ENCODE measurements around the gene CPD. TPM values are rescaled to one million over a fixed set of nuclear protein-coding genes. Genes with fewer than 3 reads are reported as not detected.
"Not testable (repeated sequence)": the region's sequence is repeated elsewhere in the genome, so short reads cannot be mapped to it uniquely, and the experiment has no call there.

The CPD gene
- 26.6 and 33.4 TPM in 2 replicates for total RNA-seq

DNA sequence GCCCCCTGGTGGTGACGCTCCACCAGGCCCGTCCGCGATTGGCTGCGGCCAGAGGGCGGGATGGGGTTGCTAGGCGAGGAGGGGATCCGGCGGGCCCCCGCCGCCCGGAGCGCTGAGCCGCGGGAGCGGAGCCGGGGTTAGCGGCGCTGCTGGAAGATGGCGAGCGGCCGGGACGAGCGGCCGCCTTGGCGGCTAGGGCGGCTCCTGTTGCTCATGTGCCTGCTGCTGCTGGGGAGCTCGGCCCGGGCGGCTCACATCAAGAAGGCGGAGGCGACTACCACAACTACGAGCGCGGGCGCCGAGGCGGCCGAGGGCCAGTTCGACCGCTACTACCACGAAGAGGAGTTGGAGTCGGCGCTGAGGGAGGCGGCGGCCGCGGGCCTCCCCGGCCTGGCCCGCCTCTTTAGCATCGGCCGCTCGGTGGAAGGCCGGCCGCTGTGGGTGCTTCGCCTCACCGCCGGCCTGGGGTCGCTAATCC, at the start of gene CPD:
CPD (plus strand) TSS at position 103 of the 478 bp plus-strand sequence; CDS start at position 157, 54 bp downstream.
- intact Hi-C loops (cut with micrococcal nuclease) = loop anchor here (1.0 to 5.0 kb wide), 4 partner anchors 15 to 98 kb away; partner anchors contain the start of gene GOSR1
- peak; percentile 100 for DNase-seq
- H3K27me3 Mint-ChIP-seq = no peaks in the 10 kb centered on the region
- H3K36me3 Mint-ChIP-seq (ENCODE audit: low read depth) = peaks cover 16% of the 10 kb centered on the region
- peaks cover 51% of the 10 kb centered on the region for H3K4me1 Mint-ChIP-seq
- H3K27ac Mint-ChIP-seq = peak within 1 kb of the TSS; percentile 90
- peak within 1 kb of the TSS; percentile 84 for H3K4me3 Mint-ChIP-seq
- no peaks in the 10 kb centered on the region for H3K9me3 Mint-ChIP-seq

DNA sequence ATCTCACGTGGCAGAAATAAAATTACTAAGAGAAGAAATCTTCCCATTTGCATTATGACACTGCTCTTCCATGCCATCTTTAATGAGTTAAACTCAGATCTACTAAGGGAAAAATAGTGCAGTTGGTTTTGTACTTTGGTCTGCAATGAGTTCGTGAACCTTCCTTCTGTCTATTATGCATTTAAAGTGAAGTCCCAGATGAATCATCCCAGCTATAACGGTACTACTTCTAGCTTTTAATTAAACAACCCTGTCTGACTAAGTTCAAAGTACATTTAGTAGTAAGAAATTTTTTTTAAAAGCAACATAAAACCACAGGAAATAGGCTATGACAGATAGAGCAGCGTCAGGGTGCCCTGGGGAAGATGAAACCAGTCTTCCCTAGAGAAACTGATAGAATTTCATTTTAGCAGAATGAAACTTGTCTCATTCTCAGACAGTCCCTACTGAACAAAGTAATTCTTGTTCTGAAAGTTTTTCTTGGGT, 46.6 kb upstream of the CPD start:
- Mint-ChIP-seq H3K27me3 (peaks cover 2% of the 10 kb centered on the region), H3K4me3 (peak overlapping the region; percentile 61), H3K36me3 (ENCODE audit: low read depth) (no peaks in the 10 kb centered on the region), H3K4me1 (peaks cover 40% of the 10 kb centered on the region), H3K27ac (peak overlapping the region; percentile 75), H3K9me3 (peaks cover 4% of the 10 kb centered on the region)
- intact Hi-C loops (cut with micrococcal nuclease) = loop anchor here (1.0 to 2.0 kb wide), 4 partner anchors 31 to 215 kb away; partner anchors contain the start of genes BLMH, CPD and NSRP1
- peak; percentile 82 for DNase-seq

- Mint-ChIP-seq H3K4me3 (peak within 1 kb of the TSS; percentile 39), H3K27me3 (peaks cover 6% of the 10 kb centered on the region), H3K9me3 (peaks cover 4% of the 10 kb centered on the region), H3K4me1 (peaks cover 40% of the 10 kb centered on the region), H3K27ac (peak within 1 kb of the TSS; percentile 75), H3K36me3 (ENCODE audit: low read depth) (no peaks in the 10 kb centered on the region)
- no peak for DNase-seq
- intact Hi-C loops (cut with micrococcal nuclease) = loop anchor here (2.0 kb wide), 1 partner anchor 217 kb away; the partner anchor contains the start of gene NSRP1
These were observed 45.0 kb upstream of the CPD start, which contains the start of gene TMIGD1 for GRCh38 chr17:30333503-30334360. Gene TMIGD1 (minus strand): TSS chr17:30334057. CDS start chr17:30332133, 1,924 bp downstream.

DNA sequence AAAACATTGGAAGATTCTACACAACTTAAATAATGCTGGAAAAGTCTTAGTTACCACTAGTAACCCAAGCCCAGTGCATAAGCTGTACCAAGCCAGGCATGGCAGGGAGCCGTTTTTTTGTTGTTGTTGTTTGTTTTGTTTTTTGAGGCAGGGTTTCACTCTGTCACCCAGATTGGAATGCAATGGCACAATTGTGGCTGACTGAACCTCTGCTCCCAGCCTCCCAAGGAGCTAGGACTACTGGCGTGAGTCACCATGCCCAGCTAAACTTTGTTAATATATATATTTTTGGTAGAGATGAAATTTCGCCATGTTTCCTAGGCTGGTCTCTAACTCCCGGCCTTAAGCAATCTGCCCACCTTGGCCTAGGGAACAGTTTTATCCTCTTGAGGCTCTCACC, 44.3 kb upstream of the CPD start:
- intact Hi-C loops (cut with micrococcal nuclease) = no loop called here
- DNase-seq = no peak
- H3K4me1 Mint-ChIP-seq = peaks cover 40% of the 10 kb centered on the region
- peaks cover 4% of the 10 kb centered on the region for H3K9me3 Mint-ChIP-seq
- H3K27ac Mint-ChIP-seq = no peak overlapping the region
- peaks cover 7% of the 10 kb centered on the region for H3K27me3 Mint-ChIP-seq
- H3K4me3 Mint-ChIP-seq = no peak overlapping the region
- no peaks in the 10 kb centered on the region for H3K36me3 Mint-ChIP-seq (ENCODE audit: low read depth)

DNA sequence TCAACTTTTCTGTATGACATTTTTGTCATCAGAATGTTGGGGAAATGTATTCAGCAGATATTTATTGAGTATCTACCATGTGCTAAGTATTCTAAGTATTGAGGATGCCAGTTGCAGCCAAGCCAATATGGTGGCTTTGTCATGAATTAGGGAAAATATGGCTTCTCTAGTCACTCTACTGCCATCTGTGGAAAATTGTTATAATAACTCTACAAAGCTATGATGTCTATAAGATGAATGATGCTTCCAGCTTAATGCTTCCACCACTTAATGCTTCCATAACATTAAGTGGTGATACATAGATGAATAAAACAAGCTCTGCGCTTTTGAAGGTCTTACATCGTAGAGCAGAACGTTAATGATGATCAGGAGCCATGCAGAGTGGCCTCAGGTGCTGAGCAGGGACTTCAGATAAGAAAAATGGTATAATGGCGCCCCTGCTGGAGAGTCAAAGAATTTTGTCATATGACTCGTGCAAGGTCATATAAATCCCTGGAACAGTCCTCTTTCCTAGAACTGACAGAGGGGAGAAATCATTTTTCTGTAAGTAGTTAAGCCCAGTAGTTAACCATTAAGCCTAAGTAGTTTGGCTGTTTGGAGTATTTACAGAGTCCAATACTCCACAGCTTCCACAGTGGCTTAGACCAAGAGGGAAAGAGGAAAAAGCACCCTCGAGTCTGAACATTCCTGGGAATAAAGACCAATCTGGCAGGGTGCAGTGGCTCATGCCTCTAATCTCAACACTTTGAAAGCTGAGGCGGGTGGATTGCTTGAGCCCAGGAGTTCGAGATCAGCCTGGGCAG, 42.2 kb upstream of the CPD start:
- DNase-seq = peak; percentile 88
- H3K36me3 Mint-ChIP-seq (ENCODE audit: low read depth) = no peaks in the 10 kb centered on the region
- H3K4me1 Mint-ChIP-seq = peaks cover 33% of the 10 kb centered on the region
- peaks cover 8% of the 10 kb centered on the region for H3K27me3 Mint-ChIP-seq
- intact Hi-C loops (cut with micrococcal nuclease) = loop anchor here (1.0 kb wide), 2 partner anchors 211 to 232 kb away; no protein-coding TSS in a partner anchor
- H3K4me3 Mint-ChIP-seq = no peak overlapping the region
- H3K27ac Mint-ChIP-seq = no peak overlapping the region
- peaks cover 4% of the 10 kb centered on the region for H3K9me3 Mint-ChIP-seq

- no peaks in the 10 kb centered on the region for H3K36me3 Mint-ChIP-seq (ENCODE audit: low read depth)
- DNase-seq = no peak
- H3K9me3 Mint-ChIP-seq = peaks cover 4% of the 10 kb centered on the region
- peaks cover 28% of the 10 kb centered on the region for H3K4me1 Mint-ChIP-seq
- H3K4me3 Mint-ChIP-seq = no peak overlapping the region
- H3K27ac Mint-ChIP-seq = no peak overlapping the region
- intact Hi-C loops (cut with micrococcal nuclease) = no loop called here
- peaks cover 8% of the 10 kb centered on the region for H3K27me3 Mint-ChIP-seq
These were observed 41.2 kb upstream of the CPD start for GRCh38 chr17:30337393-30337999.

- intact Hi-C loops (cut with micrococcal nuclease) = no loop called here
- H3K4me3 Mint-ChIP-seq = no peak overlapping the region
These were observed 39.6 kb upstream of the CPD start for GRCh38 chr17:30339086-30339485.

GRCh38 chr17:30340801-30341356, 37.8 kb upstream of the CPD start:
- no peaks in the 10 kb centered on the region for H3K36me3 Mint-ChIP-seq (ENCODE audit: low read depth)
- DNase-seq = no peak
- H3K27me3 Mint-ChIP-seq = peaks cover 8% of the 10 kb centered on the region
- peaks cover 4% of the 10 kb centered on the region for H3K9me3 Mint-ChIP-seq
- no peak overlapping the region for H3K4me3 Mint-ChIP-seq
- peaks cover 22% of the 10 kb centered on the region for H3K4me1 Mint-ChIP-seq
- H3K27ac Mint-ChIP-seq = no peak overlapping the region
- intact Hi-C loops (cut with micrococcal nuclease) = loop anchor here (2.0 kb wide), 3 partner anchors 22 to 136 kb away; partner anchors contain the start of gene GOSR1

More at GRCh38 chr17:30339086-30339485, 39.6 kb upstream of the CPD start:
- H3K27ac Mint-ChIP-seq = no peak overlapping the region
- peaks cover 8% of the 10 kb centered on the region for H3K27me3 Mint-ChIP-seq
- H3K9me3 Mint-ChIP-seq = peaks cover 4% of the 10 kb centered on the region
- no peak for DNase-seq
- H3K36me3 Mint-ChIP-seq (ENCODE audit: low read depth) = no peaks in the 10 kb centered on the region
- H3K4me1 Mint-ChIP-seq = peaks cover 18% of the 10 kb centered on the region

DNA sequence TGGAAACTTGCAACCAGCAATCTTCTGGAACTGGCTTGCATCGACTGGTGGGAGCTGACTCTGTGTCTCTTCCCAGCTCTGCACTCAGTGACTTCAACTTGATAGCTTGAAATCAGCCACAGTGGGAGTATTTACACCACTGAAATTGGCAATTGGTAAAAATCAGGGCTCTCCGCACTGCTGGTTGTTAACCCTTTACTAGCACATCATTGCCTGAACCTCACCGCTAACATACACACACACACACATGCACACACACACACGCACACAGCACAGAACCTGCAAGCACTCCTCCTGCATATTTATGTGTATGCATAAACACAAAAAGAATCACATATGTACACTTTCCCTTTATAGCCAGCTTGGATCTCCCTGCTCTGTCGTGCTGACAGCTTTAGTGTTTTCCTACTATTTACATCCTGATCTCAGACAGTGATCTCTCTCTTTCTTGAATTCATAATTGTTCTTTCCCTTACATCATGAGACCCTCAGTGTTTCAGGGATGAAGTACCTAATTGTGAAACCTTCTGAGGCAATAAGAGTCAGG, 37.0 kb upstream of the CPD start:
- no peak overlapping the region for H3K4me3 Mint-ChIP-seq
- intact Hi-C loops (cut with micrococcal nuclease) = loop anchor here (2.0 kb wide), 3 partner anchors 21 to 135 kb away; partner anchors contain the start of gene GOSR1
- no peaks in the 10 kb centered on the region for H3K9me3 Mint-ChIP-seq
- no peak for DNase-seq
- no peaks in the 10 kb centered on the region for H3K36me3 Mint-ChIP-seq (ENCODE audit: low read depth)
- H3K27me3 Mint-ChIP-seq = peaks cover 8% of the 10 kb centered on the region
- no peak overlapping the region for H3K27ac Mint-ChIP-seq
- peaks cover 18% of the 10 kb centered on the region for H3K4me1 Mint-ChIP-seq

DNA sequence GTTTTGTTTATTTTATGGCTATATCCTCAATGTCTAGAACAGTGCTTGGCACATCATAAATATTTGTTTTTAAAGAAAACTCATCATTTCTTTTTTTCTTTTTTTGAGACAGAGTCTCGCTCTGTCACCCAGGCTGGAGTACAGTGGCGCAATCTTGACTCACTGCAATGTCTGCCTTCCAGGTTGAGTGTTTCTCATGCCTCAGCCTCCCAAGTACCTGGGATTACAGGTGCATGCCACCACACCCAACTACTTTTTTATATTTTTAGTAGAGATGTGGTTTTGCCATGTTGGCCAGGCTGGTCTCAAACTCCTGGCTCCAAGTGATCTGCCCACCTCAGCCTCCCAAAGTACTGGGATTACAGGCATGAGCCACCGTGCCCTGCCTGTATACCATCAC, 35.5 kb upstream of the CPD start:
- H3K36me3 Mint-ChIP-seq (ENCODE audit: low read depth); H3K9me3 Mint-ChIP-seq; intact Hi-C loops (cut with micrococcal nuclease); H3K27me3 Mint-ChIP-seq; H3K27ac Mint-ChIP-seq; DNase-seq; H3K4me3 Mint-ChIP-seq: not testable (repeated sequence)
- H3K4me1 Mint-ChIP-seq = peaks cover 16% of the 10 kb centered on the region

- H3K36me3 Mint-ChIP-seq (ENCODE audit: low read depth) = no peaks in the 10 kb centered on the region
- no peak for DNase-seq
- H3K4me1 Mint-ChIP-seq = peaks cover 16% of the 10 kb centered on the region
These were observed 34.9 kb upstream of the CPD start for GRCh38 chr17:30343796-30344195.

GRCh38 chr17:30344283-30345088, 34.2 kb upstream of the CPD start:
- Mint-ChIP-seq H3K4me3 (no peak overlapping the region), H3K27ac (no peak overlapping the region), H3K4me1 (peaks cover 16% of the 10 kb centered on the region), H3K36me3 (ENCODE audit: low read depth) (no peaks in the 10 kb centered on the region), H3K9me3 (no peaks in the 10 kb centered on the region), H3K27me3 (peaks cover 2% of the 10 kb centered on the region)
- intact Hi-C loops (cut with micrococcal nuclease) = no loop called here
- DNase-seq = no peak

More at GRCh38 chr17:30343796-30344195, 34.9 kb upstream of the CPD start:
- H3K27ac Mint-ChIP-seq = no peak overlapping the region
- H3K27me3 Mint-ChIP-seq = peaks cover 4% of the 10 kb centered on the region
- intact Hi-C loops (cut with micrococcal nuclease) = no loop called here
- no peaks in the 10 kb centered on the region for H3K9me3 Mint-ChIP-seq
- H3K4me3 Mint-ChIP-seq = no peak overlapping the region

Data from activated CD4-positive, alpha-beta T cell treated with anti-CD3 and anti-CD28 coated beads, Interleukin-2, amount 10 ng/mL, durations not matched to agents 24 days and 14 days (primary cell).